Nephron (organoid): ENCODE results near the gene H19.

ENCODE experiments used
- H3K27ac Mint-ChIP-seq, 3 experiments: 2 replicates each; pipeline ENCODE4 v1.8.0; 2020; ENCODE audit warnings: mixed read lengths in 3 of 3, mild to moderate bottlenecking in 2 of 3, moderate library complexity in 1 of 3
- H3K27me3 Mint-ChIP-seq: 2 replicates; pipeline ENCODE4 v1.8.0; 2021; ENCODE audit warnings: low read depth, mild to moderate bottlenecking, moderate library complexity, mixed read lengths
- H3K36me3 Mint-ChIP-seq: 2 replicates; pipeline ENCODE4 v1.8.0; 2020; ENCODE audit warnings: low read depth, mixed read lengths
- H3K4me1 Mint-ChIP-seq: 2 replicates; pipeline ENCODE4 v1.8.0; 2020; ENCODE audit warnings: mixed read lengths
- H3K4me3 Mint-ChIP-seq, 3 experiments: 2 replicates each; pipeline ENCODE4 v1.8.0; 2020; ENCODE audit warnings: mild to moderate bottlenecking in 3 of 3, mixed read lengths in 3 of 3, moderate library complexity in 2 of 3
- H3K9me3 Mint-ChIP-seq: 2 replicates; pipeline ENCODE4 v1.8.0; 2020; ENCODE audit warnings: mixed read lengths
- CTCF ChIP-seq, 3 experiments: fragments of 200-600 bp; sonication (generic); IDR thresholded peaks; one replicate each; pipeline ENCODE4 v1.5.0; 2021; ENCODE audit warnings: antibody characterized with exemption in 3 of 3; ENCODE audit not compliant: unreplicated experiment in 3 of 3

Gene H19

GRCh38 chr11:1949922-1950321 lies 47.7 kb downstream of the H19 start:
- no peaks in the 10 kb centered on the region for H3K36me3 Mint-ChIP-seq
- no peaks in the 10 kb centered on the region for H3K9me3 Mint-ChIP-seq
- no peaks in the 10 kb centered on the region for H3K4me1 Mint-ChIP-seq
- no peak for TF ChIP-seq CTCF (IDR thresholded peaks at IDR 0.05; ENCODE audit: unreplicated experiment in 3 of 3)
- no peak overlapping the region for H3K27ac Mint-ChIP-seq
- H3K4me3 Mint-ChIP-seq = no peak overlapping the region
- no peaks in the 10 kb centered on the region for H3K27me3 Mint-ChIP-seq

- H3K4me3 Mint-ChIP-seq = no peak overlapping the region
- no peaks in the 10 kb centered on the region for H3K36me3 Mint-ChIP-seq
- H3K9me3 Mint-ChIP-seq = no peaks in the 10 kb centered on the region
- H3K4me1 Mint-ChIP-seq = peaks cover under 1% of the 10 kb centered on the region
- no peak for TF ChIP-seq CTCF (IDR thresholded peaks at IDR 0.05; ENCODE audit: unreplicated experiment in 3 of 3)
- no peaks in the 10 kb centered on the region for H3K27me3 Mint-ChIP-seq
- H3K27ac Mint-ChIP-seq = no peak overlapping the region
Measured at GRCh38 chr11:1949302-1949701, 48.3 kb downstream of the H19 start.

- Mint-ChIP-seq H3K36me3 (no peaks in the 10 kb centered on the region), H3K27me3 (no peaks in the 10 kb centered on the region), H3K4me1 (peaks cover 9% of the 10 kb centered on the region), H3K27ac (no peak overlapping the region), H3K4me3 (no peak overlapping the region), H3K9me3 (no peaks in the 10 kb centered on the region)
- no peak for TF ChIP-seq CTCF (IDR thresholded peaks at IDR 0.05; ENCODE audit: unreplicated experiment in 3 of 3)
Measured at GRCh38 chr11:1948389-1948788, 49.3 kb downstream of the H19 start.

GRCh38 chr11:1947592-1948237 lies 49.9 kb downstream of the H19 start:
- no peak for TF ChIP-seq CTCF (IDR thresholded peaks at IDR 0.05; ENCODE audit: unreplicated experiment in 3 of 3)
- Mint-ChIP-seq H3K4me3 (no peak overlapping the region), H3K27ac (no peak overlapping the region), H3K36me3 (no peaks in the 10 kb centered on the region), H3K27me3 (no peaks in the 10 kb centered on the region), H3K9me3 (no peaks in the 10 kb centered on the region), H3K4me1 (peaks cover 11% of the 10 kb centered on the region)

GRCh38 chr11:1946812-1947484 lies 50.7 kb downstream of the H19 start, which contains the start of gene MRPL23:
Gene MRPL23, plus strand, starts transcription at chr11:1947332. Its CDS starts 31 bp downstream, at chr11:1947363.
- H3K27me3 Mint-ChIP-seq = no peaks in the 10 kb centered on the region
- H3K4me3 Mint-ChIP-seq = no peak within 1 kb of the TSS
- no peak for TF ChIP-seq CTCF (IDR thresholded peaks at IDR 0.05; ENCODE audit: unreplicated experiment in 3 of 3)
- H3K9me3 Mint-ChIP-seq = no peaks in the 10 kb centered on the region
- no peaks in the 10 kb centered on the region for H3K36me3 Mint-ChIP-seq
- peaks cover 18% of the 10 kb centered on the region for H3K4me1 Mint-ChIP-seq
- no peak within 1 kb of the TSS for H3K27ac Mint-ChIP-seq
